ENCODE data around the gene TGFBR3L.
A peak's percentile ranks its signal among the peaks of the same experiment; 100 is the strongest.
"Not testable (repeated sequence)": the region's sequence is repeated elsewhere in the genome, so short reads cannot be mapped to it uniquely, and the experiment has no call there.

TGFBR3L gene

DNA sequence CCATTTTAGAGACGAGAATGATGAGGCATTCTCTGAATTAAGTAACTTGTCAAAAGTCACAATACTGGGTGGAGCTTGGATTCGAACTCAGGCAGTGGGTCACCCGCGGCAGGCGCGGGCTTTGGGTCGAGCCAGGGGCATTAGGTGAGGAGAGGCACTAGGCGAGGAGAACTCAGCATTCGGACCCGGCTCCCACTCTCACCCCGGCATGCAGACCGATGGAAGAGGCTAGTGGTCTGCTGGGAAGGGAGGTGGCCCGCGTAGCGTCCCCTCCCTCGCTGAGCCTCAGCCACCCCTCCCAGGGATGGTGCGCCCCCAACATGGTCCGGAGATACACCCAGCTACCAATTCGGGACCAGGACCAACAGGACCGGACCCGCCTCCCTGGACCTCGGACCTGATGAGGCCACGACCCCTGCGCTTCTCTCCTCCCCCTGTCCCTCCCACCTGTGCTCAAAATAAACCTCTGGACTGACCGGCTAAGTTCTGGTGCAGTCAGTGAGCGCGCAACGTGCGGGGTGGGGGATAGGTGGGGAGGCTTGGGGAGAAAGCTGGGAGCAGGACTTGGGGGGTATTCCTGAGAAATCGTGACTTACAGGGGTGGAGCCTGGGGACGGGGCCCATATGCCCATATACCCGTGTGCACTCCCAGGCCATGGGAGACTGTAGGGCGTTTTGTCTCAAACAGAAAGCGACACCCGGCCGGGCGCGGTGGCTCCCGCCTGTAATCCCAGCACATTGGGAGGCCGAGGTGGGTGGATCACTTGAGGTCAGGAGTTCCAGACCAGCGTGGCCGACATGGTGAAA is 4.2 kb downstream of the TGFBR3L start:
- no peak for DNase-seq

DNA sequence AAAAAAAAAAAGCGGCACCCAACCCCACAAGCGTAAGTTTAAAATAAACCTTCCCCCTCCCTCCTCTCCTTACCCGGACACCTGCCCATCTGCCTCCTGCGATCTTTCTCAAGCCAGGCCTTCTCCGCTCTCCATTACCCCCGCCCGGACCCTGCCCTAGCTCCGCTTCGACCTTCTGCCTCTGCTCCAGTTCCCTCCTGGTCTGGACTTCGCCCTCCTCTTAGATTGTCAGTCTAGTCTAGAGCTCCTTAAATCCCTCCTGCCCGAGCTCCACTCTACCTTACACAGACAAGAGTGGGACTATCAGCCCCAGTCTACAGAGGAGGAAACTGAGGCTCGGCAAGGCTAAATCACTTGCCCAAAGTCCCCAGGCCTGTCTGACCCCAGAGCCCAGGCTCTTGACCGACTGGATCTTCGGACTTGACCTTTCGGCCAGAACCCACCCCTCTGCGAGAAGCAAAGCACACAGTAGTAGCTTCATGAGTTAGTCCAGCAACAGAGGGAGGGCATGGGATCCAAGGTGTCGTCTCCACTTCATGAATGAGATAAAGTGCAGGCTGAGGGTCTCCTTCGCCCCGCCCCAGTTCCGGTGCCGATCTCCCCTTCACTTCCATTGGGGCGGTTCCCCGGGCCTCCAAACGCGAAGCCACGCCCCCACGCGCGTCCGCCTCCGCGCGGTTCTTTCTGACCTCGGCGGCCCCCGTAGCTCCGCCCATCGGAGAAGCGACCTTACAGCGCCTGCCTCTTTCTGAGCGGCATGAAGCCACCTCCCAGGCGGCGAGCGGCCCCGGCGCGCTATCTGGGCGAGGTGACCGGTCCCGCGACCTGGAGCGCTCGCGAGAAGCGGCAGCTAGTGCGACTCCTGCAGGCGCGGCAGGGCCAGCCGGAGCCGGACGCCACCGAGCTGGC is 5.2 kb downstream of the TGFBR3L start, which contains the start of gene SNAPC2:
SNAPC2 (plus strand) TSS at position 729 of the 909 bp plus-strand sequence; CDS start at position 758, 29 bp downstream.
- peak; percentile 71 for DNase-seq

DNA sequence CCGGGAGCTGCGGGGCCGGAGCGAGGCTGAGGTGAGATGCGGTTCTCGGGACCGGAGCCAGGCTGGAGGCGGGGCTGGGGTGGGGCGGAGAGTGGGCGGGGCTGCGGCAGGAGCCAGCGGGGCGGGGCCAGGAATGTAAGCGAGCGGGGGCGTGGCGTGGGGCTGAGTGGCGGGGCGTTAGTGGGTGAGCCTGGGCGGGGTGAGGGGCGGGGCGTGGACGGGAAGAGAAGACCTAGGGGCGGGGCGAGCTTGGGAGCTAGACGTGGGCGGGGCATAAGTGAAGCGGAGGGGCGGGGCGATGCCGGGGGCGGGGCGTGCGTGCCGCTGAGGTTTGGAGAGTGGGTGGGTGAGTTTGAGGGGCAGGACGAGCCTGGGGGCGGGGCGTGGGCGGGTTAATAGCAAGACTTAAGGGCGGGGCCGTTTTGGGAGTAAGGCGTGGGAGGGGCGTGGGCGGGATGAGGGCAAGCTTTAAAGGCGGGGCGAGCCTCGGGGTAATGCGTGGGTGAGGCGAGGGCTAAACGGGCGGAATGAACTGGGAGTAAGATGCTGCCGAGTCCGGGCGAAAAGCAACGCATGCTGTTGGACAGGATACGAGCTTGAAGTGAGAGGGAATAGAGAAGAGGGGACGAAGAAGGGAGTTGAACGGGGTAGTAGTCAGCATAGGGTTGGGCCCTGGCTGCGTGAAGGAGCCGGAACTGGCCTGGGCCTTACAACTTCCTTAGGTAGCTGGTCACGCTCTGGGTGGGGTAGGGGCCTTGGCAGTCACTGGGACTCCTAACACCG is 6.1 kb downstream of the TGFBR3L start:
- DNase-seq = peak; percentile 57

DNA sequence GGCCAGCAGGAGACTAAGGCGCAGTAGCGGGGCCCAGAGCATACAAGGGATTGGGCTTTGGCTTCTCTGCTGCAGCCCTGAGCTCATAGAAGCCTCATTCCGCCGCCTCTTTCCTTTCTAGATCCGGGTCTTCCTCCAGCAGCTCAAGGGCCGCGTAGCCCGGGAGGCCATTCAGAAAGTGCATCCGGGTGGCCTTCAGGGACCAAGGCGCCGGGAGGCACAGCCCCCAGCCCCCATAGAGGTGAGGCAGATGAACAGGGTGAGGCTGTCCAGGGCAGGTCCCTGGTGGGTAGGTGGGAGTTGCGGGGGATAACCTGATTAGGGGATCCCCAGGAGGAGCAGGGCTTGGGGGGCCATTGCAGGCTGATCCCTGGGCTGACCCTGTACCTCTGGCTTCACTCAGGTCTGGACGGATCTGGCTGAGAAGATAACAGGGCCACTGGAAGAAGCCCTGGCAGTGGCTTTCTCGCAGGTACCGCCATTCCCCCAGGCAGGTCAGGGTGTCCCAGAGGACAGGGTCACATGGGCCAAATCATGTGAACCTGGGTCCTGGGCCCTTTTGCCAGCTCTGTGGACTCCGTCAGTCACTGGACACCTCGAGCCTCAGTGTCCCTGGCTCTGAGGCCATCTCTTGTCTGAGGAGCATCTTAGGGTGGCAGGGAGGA is 6.8 kb downstream of the TGFBR3L start:
- no peak for DNase-seq

DNA sequence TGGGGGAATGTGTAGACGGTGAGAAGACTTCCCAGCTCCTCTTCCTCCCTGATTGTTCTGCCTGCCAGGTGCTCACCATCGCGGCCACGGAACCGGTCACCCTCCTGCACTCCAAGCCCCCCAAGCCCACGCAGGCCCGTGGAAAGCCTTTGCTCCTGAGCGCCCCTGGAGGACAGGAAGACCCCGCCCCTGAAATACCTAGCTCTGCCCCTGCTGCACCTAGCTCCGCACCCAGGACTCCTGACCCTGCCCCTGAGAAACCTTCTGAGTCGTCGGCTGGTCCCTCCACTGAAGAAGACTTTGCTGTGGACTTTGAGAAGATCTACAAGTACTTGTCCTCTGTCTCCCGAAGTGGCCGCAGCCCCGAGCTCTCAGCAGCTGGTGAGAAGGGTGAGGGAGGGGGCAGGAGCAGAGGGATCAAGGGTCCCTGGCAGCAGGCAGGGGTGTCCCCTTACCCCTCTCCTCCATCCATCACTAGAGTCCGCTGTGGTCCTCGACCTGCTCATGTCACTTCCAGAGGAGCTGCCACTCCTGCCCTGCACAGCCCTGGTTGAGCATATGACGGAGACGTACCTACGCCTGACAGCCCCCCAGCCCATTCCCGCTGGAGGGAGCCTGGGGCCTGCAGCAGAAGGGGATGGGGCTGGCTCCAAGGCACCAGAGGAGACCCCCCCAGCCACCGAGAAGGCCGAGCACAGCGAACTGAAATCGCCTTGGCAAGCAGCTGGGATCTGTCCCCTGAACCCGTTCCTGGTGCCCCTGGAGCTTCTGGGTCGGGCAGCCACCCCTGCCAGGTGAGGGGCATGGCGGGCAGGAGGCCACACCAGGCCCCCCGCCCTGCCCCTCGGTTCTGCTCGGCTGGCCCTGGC is 7.6 kb downstream of the TGFBR3L start:
- DNase-seq = no peak

DNA sequence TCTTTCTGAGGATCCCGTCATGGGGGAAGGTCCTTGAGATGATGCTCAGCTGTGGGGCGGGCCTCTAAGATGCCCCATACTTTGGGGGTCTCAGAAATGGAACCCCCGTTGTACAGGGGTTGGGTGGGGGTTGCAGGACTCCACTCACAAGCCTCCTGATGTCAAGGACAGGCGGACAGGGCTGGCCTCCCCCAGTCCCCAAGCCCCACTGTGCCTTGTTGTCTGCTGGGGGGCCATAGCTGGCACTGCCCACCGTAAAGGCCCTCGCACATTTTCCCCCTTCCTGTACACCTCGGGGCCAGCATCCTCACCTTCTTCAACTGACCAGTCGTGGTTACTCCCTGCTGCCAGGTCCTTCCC is 8.2 kb downstream of the TGFBR3L start:
- DNase-seq = no peak

DNA sequence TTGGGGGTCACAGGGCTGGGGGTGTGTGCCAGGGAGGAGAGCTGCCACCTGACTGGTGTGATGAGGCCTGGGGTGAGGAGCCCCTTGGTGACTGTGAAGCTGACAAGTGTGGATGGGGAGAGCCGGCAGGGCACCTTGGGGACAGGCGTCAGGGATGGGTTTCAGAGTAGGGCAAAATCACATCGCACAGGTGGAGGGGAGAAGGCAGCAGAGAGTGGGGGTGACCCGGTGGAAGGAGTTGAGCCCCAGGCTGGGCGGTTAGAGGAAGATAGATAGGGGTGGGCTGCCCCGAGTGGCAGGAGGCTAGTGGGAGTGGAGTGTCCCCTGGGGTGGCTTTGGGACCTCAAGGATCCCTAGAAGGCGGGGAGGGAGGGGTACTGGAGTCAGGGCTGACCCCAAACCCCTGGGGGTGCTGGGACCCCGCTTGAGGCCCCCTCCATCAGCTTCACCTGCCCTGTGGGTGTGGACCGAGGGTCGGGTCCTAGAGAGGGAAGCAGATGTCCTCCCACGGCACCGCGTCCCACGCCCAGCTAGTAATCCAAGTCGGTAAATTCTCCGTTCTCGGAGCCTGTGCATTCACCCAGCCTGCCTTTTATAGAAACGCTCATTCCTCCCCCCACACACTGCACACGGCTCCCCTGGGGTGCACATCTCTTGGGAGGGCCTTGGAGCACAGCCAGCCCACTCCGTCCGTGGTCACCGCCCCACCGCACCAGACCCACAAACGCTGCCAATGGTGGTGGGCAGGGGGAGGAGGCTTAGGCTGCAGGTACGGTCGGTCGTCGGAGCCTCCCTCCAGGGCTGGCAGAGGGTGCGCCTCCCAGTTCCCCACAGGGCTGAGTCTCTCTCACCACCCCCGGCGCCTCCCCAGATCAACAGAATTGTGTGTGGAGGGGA is 8.9 kb downstream of the TGFBR3L start:
- DNase-seq = no peak

DNA sequence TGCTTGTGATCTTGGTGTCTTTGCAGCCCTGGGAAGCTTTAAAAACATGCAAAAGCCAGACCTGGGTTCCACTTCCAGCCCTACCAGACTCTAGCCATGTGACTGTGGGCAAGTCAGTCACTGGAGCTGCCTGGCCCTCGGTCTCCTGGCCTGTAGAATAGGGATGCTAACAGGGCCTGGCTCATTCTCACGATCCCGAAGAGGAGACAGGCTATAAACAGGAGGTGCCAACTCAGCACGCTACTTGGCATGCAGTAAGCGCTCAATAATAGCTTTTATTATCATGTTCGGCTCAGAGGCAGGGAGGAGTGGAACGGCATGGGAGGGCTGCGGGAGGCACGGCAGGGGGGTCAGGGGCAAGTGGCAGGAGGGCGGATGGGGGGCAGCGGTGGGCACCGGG is 9.6 kb downstream of the TGFBR3L start:
- DNase-seq = no peak

DNA sequence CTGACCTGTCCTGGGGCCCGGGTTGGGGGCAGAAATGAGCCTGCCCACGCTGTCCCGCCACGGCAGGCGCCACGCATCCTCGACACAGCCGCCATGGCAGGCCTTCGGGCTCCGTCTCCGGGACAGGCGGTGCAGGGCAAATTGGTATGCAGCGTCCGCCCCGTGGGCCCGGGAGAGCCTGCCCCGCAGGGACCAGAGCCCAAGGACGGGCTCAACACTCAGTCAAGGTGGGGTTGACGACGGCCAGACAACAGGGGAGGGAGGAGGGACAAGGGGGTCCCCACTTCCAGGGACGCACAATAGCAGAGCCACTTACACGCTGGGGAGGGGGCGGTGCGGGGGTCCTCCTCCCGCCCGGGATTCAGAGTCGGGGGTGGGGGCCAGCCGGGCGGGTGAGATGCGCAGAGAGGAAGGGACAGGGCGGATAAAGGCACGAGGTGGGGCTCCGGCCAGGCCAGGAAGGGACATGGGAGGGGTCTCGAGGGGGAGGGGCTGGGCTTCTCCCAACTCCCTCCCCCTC is 10.1 kb downstream of the TGFBR3L start:
- DNase-seq = no peak

DNA sequence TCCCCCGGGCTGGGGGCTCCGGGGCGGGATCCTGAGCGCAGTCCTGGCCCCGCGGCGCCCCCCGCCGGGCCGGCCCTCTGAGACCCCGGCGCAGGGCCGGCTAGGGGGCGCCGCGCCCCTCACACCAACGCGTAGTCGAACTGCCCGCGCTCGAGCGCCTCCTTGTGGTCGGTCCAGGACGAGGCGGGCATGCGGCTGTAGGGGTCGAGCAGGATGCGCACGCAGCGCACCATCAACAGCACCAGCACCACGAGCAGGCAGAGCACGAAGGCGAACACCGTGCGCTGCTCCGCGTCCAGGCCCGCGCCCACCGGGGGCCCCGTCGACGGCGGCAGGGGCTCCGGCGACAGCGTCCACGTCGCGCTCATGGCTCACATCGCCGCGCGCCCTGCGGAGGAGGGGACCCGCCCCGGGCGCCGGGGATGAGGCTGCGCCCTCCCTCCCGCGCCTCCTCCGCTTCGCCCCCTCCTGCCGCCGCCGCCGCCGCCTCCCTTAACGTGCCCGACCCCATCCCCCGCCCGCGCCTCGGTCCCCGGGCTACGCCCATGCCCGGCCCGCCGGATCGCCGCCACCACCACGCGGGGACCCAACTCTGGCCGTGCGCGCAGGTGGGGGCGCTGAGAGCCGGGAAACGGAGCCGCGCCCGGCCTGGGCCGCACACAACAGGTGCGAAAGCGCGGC is 10.7 kb downstream of the TGFBR3L start:
- no peak for DNase-seq

DNA sequence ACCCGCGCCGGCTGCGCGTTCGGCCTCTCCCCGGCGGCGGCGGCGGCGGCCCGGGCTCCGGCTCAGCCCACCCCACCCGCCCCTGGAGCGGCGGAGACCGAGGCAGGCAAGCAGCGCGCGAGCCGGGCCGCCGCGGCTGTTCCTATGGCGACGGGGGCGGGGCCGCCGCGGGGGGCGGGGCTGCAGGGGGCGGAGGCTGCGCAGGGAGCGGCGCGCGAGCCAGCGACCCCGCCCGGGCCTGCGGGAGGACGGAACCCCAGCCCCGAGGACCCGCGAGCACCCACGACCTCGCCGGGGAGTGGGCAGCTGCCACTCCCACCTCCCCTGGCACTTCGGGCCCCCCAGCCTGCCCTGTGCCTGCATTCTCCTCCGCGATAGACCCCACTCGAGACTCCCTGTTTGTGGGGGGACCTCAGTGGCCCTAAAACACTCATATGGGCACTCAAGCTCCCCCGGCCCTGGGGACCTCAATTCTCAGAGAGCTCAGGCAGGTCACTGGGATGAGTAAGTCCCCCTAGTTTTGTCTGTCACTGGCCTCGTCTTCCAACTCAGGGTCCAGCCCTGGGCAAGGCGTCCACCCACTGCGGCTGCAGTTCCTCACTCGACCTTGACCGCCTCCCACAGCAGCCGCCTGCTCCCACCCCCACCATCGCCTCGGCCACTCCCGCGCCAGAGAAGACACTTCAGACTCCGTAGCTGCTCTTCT is 11.5 kb downstream of the TGFBR3L start, which contains the start of gene CTXN1:
CTXN1 (minus strand) TSS at position 115 of the 706 bp plus-strand sequence. CDS start 597 bp downstream, outside the sequence.
- DNase-seq = no peak

DNA sequence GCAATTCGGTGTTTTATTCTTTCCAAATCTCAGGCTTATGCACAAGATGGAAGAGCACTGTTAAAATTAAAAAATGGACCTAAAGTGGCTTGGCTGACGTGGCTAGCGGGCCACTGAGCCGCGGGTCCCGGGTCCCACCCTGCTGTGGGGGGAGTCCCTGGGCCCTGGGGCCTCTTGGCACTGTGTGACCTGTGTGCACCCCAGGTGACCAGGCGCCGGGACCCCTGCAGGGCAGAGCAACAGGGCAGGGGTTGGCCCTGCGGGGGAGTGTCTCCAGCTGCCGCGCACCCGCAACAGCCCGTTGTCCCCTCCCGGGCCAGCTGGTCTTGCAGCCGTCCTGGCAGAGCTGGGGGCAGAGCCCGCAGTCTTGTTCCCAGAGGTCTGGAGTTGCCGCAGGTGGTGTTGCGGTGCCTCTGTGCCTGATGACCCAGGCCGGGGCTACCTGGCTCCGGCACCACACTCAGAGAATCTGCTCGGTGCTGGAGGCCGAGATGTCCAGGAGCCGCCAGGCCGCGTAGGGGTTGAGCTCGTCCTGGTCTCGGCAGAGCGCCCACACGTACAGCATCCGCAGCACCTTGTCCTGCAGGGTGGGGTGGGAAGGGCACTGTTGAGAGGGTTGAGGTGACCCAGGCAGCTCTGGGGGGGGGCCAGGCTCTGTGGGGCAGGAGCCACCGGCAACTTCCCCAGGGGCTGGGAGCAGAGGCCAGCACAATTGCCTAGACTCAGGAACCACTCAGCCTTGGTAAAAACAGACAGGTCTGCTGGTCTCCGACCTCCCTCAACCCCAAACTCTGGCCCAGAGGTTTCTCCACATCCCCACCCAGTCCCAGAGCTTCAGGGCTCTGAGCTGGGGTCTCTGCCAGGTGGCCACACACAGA is 12.3 kb downstream of the TGFBR3L start:
- DNase-seq = no peak

DNA sequence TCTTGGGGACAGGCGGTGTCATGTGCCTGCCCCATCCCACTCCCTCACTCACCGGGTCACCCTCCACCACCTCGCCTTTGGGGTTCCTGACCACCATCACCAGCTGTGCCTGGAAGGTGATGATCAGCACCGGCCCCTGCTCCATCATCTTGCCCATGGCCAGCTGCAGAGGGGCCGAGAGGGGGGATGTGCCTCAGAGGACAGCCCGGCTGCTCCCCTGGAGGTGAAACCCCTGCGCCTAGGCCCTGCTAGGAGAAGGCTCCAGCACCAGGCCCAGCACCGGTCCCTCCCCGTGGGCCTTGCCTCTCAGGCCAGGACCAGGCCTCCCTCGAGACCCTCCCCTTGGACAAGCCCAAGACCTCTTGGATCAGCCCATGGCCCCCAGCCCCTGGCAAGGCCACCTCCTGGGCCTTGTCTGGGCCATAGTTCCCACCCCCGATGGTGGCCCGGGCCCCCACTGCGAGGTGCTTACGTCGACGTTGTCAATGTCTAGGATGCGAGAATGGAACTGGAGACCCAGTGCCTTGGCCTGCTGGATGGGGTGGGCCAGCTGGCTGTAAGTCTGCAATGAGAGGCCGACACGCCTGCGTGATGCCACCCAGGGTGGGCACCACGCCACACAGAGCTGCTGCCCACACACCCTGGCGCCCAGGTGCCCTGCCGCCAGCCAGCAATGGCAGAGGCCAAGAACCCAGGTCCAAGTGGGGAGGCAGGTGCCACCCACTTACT is 13.1 kb downstream of the TGFBR3L start:
- no peak for DNase-seq

DNA sequence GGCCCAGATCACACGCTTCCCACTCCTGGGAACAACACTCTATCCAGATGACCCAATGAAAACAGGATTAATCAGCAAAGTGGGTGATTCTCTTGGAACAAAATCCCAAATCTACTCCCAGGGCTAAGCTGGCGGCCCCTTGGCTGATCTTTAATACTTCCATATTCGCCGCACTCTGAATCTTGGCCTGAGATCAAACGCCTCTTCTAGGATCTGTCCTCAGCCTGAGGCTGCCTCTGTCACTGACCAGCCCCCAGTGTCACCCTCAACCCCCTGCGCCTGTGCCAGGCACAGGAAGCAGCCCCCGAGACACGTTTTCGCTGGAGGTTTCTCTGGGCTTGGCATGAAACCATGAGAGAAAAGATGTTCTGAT is 13.7 kb downstream of the TGFBR3L start:
- no peak for DNase-seq

DNA sequence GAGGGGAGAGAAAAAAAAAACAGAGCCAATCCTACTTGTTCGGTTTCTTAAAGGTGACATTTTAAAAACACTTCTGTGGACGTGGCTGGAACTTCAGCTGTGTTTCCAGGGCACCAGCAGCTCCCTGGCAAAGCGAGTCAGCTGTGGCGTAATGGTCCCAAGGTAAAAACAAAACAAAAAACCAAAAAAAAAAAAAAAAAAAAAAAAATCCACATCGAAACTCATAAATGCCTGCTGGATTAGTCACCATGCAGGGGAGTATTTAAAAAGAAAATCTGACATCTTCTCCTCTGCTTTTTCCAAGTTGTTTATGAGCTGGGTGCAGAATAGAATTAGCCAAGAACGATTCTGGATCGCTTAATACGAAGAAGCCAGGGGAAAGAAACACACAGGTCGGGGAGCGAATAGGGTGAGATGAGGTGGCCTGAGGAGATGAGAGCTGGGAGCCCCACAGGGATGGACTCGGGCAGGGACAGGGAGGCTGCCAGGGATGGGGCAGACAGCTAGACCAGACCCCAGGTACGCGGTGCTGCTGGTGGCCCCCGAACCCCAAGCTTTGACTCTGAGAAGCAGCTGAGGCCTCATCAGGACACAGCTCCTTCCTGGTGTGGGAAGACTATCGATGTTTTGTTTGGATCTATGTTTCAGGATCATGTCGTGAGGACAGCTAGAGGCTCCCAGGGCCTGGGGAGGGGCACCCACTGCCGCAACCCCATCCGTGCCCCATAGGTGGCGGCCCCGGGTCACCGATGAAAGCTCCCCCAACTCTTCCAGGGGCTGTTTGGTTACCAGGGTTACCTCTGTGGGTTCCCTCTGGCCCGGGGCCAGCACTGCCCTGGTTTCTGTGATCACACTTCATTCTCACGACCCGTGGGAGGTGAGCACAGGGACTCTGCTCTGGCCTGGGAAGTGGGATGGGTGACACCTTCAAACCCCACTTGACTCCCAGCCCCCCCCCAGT is 14.4 kb downstream of the TGFBR3L start:
- DNase-seq = no peak

DNA sequence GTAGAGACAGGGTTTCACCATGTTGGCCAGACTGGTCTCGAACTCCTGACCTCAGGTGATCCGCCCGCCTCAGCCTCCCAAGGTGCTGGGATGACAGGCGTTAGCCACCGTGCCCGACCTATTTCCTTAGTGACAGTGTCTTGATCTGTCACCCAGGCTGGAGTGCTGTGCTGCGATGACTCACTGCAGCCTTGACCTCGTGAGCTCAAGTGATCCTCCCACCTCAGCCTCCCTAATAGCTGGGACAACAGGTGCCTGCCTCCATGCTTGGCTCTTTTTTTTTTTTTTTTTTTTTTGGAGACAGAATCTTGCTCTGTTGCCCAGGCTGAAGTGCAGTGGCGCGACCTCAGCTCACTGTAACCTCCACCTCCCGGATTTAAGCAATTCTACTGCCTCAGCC is 15.4 kb downstream of the TGFBR3L start:
- DNase-seq = not testable (repeated sequence)
